Activated T-helper 1 cell treated with anti-CD3 and anti-CD28 coated beads, Interleukin-12 subunit alpha, Interleukin-12 subunit beta, Interleukin-2, Interleukin-4 antibody, amounts not matched to agents 30 ng/mL and 10 ng/mL and 1 ng/mL, durations not matched to agents 14 hours and 24 hours and 36 hours (primary cell): ENCODE data around the gene HOXC12. TPM values are rescaled to one million over a fixed set of nuclear protein-coding genes. Genes with fewer than 3 reads are reported as not detected.

Experiments
- DNase-seq: peaks from one replicate; pipeline ENCODE4 v3.0.0; 2021; ENCODE audit warnings: low spot score
- H3K27ac Mint-ChIP-seq: one replicate; pipeline ENCODE4 v1.8.0; 2021; ENCODE audit warnings: mild to moderate bottlenecking, mixed read lengths
- H3K27me3 Mint-ChIP-seq: one replicate; pipeline ENCODE4 v1.8.0; 2022; ENCODE audit warnings: mild to moderate bottlenecking, moderate library complexity, mixed read lengths; ENCODE audit not compliant: insufficient read depth
- H3K36me3 Mint-ChIP-seq: one replicate; pipeline ENCODE4 v1.8.0; 2021; ENCODE audit warnings: low read depth, mixed read lengths
- H3K4me1 Mint-ChIP-seq: one replicate; pipeline ENCODE4 v1.8.0; 2021; ENCODE audit warnings: low read depth, mixed read lengths
- H3K4me3 Mint-ChIP-seq: one replicate; pipeline ENCODE4 v1.8.0; 2021; ENCODE audit warnings: mild to moderate bottlenecking, moderate library complexity, mixed read lengths
- H3K9me3 Mint-ChIP-seq: one replicate; pipeline ENCODE4 v1.8.0; 2021; ENCODE audit warnings: mixed read lengths
- intact Hi-C: fragments of 100-400 bp; cut with micrococcal nuclease; formaldehyde crosslinking; loops from one replicate; pipeline ENCODE4 v1.15.1; 2024
- total RNA-seq: library from RNA; stranded (reverse); gene quantifications from 2 replicates; pipeline ENCODE4 v1.2.3, GENCODE V29; 2022

Gene HOXC12
- total RNA-seq, 1 donor from 2014 or later: not detected

DNA sequence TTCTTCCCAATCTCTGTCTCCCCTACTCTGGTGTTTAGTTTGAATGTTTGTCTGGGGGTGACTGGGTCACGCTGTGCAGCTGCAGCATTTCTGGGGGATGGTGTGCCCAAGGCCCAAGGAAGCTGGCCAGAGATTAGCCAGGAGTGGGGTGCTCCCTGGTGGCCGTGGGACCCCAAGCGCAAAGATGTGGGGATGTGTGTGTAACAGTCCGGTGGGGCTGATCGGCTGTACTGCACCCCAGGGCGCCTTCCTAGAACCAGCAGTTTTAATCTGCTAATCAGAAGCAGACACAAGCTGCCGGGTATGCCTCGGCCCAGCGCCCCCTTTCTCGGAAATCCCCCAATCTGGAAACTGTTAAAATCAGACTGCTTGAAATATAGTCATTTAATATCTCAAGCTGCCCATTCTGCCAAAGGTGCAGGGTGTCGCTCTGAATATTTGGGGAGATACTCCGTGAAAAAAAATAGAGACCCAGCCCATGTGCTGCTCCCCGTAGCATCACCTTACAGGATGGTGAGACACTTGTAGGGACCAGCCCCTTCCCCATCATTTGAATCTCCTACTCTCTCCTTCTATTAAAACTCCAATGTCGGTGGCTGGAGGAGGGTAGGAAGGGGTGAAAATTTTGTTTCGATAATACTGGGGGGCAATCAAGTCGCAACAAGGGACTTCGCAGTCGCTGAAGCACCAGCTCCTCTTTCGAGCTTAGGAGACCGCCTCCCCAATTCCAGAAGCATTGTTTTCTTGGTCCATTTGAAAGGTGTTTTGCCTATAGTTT lies 49.5 kb downstream of the HOXC12 start:
- no peaks in the 10 kb centered on the region for H3K9me3 Mint-ChIP-seq
- peaks cover 22% of the 10 kb centered on the region for H3K4me1 Mint-ChIP-seq
- no peak for DNase-seq
- no peak overlapping the region for H3K4me3 Mint-ChIP-seq
- peaks cover 8% of the 10 kb centered on the region for H3K36me3 Mint-ChIP-seq
- H3K27me3 Mint-ChIP-seq: peaks cover 92% of the 10 kb centered on the region
- H3K27ac Mint-ChIP-seq: peak overlapping the region; percentile 78
- intact Hi-C loops: no loop called here

- intact Hi-C loops: loop anchor here (5.0 kb wide), 1 partner anchor 372 kb away; no protein-coding TSS in a partner anchor
- Mint-ChIP-seq H3K4me1 (peaks cover 25% of the 10 kb centered on the region), H3K27ac (no peak overlapping the region), H3K4me3 (no peak overlapping the region), H3K36me3 (peaks cover 8% of the 10 kb centered on the region), H3K9me3 (no peaks in the 10 kb centered on the region), H3K27me3 (peaks cover 92% of the 10 kb centered on the region)
- no peak for DNase-seq
Observed at GRCh38 chr12:54004841-54005530, 50.3 kb downstream of the HOXC12 start.

DNA sequence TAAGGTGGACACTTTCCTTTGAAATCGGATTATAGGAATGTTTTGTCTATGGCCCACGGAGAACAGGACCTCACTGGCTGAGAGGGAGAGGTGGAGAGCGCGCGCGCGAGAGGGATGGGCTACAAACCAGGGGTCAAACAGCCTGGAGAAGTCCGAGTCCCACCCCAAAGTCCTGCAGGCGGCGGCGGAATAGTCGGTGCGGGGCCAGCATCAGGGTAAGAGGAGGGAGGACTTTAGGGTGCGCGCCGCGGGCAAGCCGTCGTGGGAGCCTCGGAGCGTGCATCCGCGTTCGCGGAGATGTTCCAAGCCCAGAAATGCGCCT lies 50.8 kb downstream of the HOXC12 start:
- intact Hi-C loops: loop anchor here (5.0 kb wide), 1 partner anchor 372 kb away; no protein-coding TSS in a partner anchor
- peaks cover 8% of the 10 kb centered on the region for H3K36me3 Mint-ChIP-seq
- peak overlapping the region; percentile 11 for H3K4me3 Mint-ChIP-seq
- peaks cover 30% of the 10 kb centered on the region for H3K4me1 Mint-ChIP-seq
- DNase-seq: no peak
- H3K9me3 Mint-ChIP-seq: no peaks in the 10 kb centered on the region
- H3K27ac Mint-ChIP-seq: no peak overlapping the region
- peaks cover 94% of the 10 kb centered on the region for H3K27me3 Mint-ChIP-seq

DNA sequence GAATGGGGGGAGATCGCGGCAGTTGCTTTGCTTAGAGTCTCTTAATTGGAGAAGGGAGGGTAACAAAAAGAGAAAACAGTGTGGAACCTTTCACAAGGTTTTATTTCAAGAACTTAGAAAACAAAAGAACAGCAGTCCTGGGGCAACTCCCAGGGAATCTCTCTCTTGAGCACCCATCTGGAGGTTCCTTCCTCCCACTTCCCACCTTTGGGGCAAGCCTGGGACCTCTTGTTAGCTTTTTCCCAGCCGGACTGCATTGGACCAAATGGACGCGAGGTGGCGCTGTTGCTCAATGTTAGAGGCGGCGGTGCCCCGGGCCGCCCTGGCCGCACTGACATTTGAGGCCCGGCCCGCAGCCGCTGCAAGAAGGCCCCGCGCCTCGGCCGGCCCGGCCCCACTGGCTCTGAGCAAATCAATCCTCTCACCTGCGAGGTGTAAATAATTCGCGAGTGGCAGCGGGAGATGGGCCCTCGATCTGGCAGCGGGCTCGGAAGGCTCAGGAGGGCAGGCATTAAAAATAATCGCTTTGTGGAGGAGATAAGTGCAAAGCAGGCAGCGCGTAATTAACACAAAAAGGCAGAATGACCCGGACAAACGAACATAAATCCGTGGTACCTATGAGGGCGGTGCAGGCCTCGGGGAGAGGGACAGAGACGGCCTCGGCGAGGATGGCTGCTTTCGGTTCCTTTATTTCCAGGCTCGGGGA lies 51.3 kb downstream of the HOXC12 start:
- H3K9me3 Mint-ChIP-seq: no peaks in the 10 kb centered on the region
- peaks cover 8% of the 10 kb centered on the region for H3K36me3 Mint-ChIP-seq
- peak overlapping the region; percentile 83 for H3K4me3 Mint-ChIP-seq
- no peak overlapping the region for H3K27ac Mint-ChIP-seq
- H3K4me1 Mint-ChIP-seq: peaks cover 31% of the 10 kb centered on the region
- H3K27me3 Mint-ChIP-seq: peaks cover 92% of the 10 kb centered on the region
- DNase-seq: peak; percentile 76
- intact Hi-C loops: loop anchor here (1.0 to 5.0 kb wide), 7 partner anchors 11 to 371 kb away; no protein-coding TSS in a partner anchor

- Mint-ChIP-seq H3K9me3 (no peaks in the 10 kb centered on the region), H3K27me3 (peaks cover 92% of the 10 kb centered on the region), H3K27ac (no peak overlapping the region), H3K36me3 (peaks cover 8% of the 10 kb centered on the region), H3K4me3 (peak overlapping the region; percentile 83), H3K4me1 (peaks cover 38% of the 10 kb centered on the region)
- DNase-seq: no peak
- intact Hi-C loops: loop anchor here (1.0 to 5.0 kb wide), 7 partner anchors 11 to 371 kb away; no protein-coding TSS in a partner anchor
Observed at GRCh38 chr12:54006559-54007220, 52.0 kb downstream of the HOXC12 start.

- H3K27ac Mint-ChIP-seq: no peak overlapping the region
Observed at GRCh38 chr12:54007538-54008259, 53.0 kb downstream of the HOXC12 start.

GRCh38 chr12:54008260-54008552 lies 53.5 kb downstream of the HOXC12 start:
- intact Hi-C loops: loop anchor here (5.0 kb wide), 1 partner anchor 369 kb away; no protein-coding TSS in a partner anchor
- Mint-ChIP-seq H3K27ac (no peak overlapping the region), H3K4me1 (peaks cover 33% of the 10 kb centered on the region), H3K9me3 (no peaks in the 10 kb centered on the region), H3K4me3 (no peak overlapping the region), H3K36me3 (peaks cover 8% of the 10 kb centered on the region), H3K27me3 (peaks cover 91% of the 10 kb centered on the region)
- DNase-seq: no peak

More at GRCh38 chr12:54007538-54008259, 53.0 kb downstream of the HOXC12 start:
- no peaks in the 10 kb centered on the region for H3K9me3 Mint-ChIP-seq
- H3K4me1 Mint-ChIP-seq: peaks cover 33% of the 10 kb centered on the region
- peaks cover 91% of the 10 kb centered on the region for H3K27me3 Mint-ChIP-seq
- intact Hi-C loops: loop anchor here (2.0 to 5.0 kb wide), 2 partner anchors 47 to 370 kb away; no protein-coding TSS in a partner anchor
- peaks cover 8% of the 10 kb centered on the region for H3K36me3 Mint-ChIP-seq
- no peak overlapping the region for H3K4me3 Mint-ChIP-seq
- DNase-seq: no peak

Other genes with a start within 250 kb of the HOXC12 start
- 17.4 and 19.2 TPM in 2 replicates for gene CALCOCO1, start 227.5 kb upstream of the HOXC12 start, total RNA-seq
- not detected in 2 replicates for gene CISTR, start 202.9 kb upstream of the HOXC12 start, total RNA-seq
- gene HOXC13, start 16.1 kb upstream of the HOXC12 start, total RNA-seq: not detected in 2 replicates
- gene HOXC11, start 18.2 kb downstream of the HOXC12 start, total RNA-seq: not detected in 2 replicates
- gene HOTAIR, start 20.1 kb downstream of the HOXC12 start, total RNA-seq: not detected in 2 replicates
- not detected in 2 replicates for gene HOXC10, start 30.2 kb downstream of the HOXC12 start, total RNA-seq
- gene HOXC9, start 45.3 kb downstream of the HOXC12 start, total RNA-seq: not detected in 2 replicates
- gene HOXC8, start 54.1 kb downstream of the HOXC12 start, total RNA-seq: not detected in 2 replicates
- gene HOXC6, start 73.5 kb downstream of the HOXC12 start, total RNA-seq: not detected in 2 replicates
- gene HOXC5, start 78.1 kb downstream of the HOXC12 start, total RNA-seq: not detected in 2 replicates
- gene HOXC4, start 98.9 kb downstream of the HOXC12 start, total RNA-seq: not detected in 2 replicates
- 28.6 and 29.6 TPM in 2 replicates for gene SMUG1, start 234.1 kb downstream of the HOXC12 start, total RNA-seq